Prostate gland (tissue), 2 donors: ENCODE results near the gene LAMP1.

Experiments
- CTCF ChIP-seq, 4 experiments: fragments of 200-600 bp in 2 of 4; fragments of 450-650 bp in 2 of 4; sonication (generic) in 2 of 4; IDR thresholded peaks; 1 replicate in 3 of 4; 2 replicates in 1 of 4; pipeline ENCODE4 v1.5.1; 2016 to 2019; ENCODE audit warnings: antibody characterized with exemption in 4 of 4, mild to moderate bottlenecking in 2 of 4, moderate library complexity in 2 of 4
- POLR2A ChIP-seq: fragments of 450-650 bp; IDR thresholded peaks from one replicate; pipeline ENCODE4 v1.6.1; 2016; ENCODE audit warnings: antibody characterized with exemption, mild to moderate bottlenecking
- POLR2AphosphoS5 ChIP-seq: sonication (generic); formaldehyde crosslinking; IDR thresholded peaks from one replicate; pipeline ENCODE4 v1.6.1; 2017; ENCODE audit warnings: antibody characterized with exemption

- TF ChIP-seq CTCF (IDR thresholded peaks at IDR 0.05) (no peak), POLR2AphosphoS5 (no peak), POLR2A (no peak)
Measured at GRCh38 chr13:113365583-113365970, 68.5 kb downstream of the LAMP1 start.
